Lower lobe of right lung (tissue), 2 donors: ENCODE results near the gene TBC1D20. TPM values are rescaled to one million over a fixed set of nuclear protein-coding genes. Genes with fewer than 3 reads are reported as not detected.

Experiments used
- ATAC-seq, 2 donors: fragments of 200-7000 bp; cut with Tn5 transposase; one replicate each; pipeline ENCODE4 v1.9.1; 2020 to 2022; ENCODE audit warnings: mild to moderate bottlenecking in 2 of 2, moderate library complexity in 2 of 2
- DNase-seq: peaks from one replicate; pipeline ENCODE4 v3.0.0-alpha.2; 2020
- H3K27ac ChIP-seq: fragments of 200-600 bp; one replicate; pipeline ENCODE4 v1.8.0; 2022
- H3K27me3 ChIP-seq: fragments of 200-600 bp; one replicate; pipeline ENCODE4 v1.8.0; 2022; ENCODE audit warnings: low read depth
- H3K36me3 ChIP-seq: fragments of 200-600 bp; one replicate; pipeline ENCODE4 v1.8.0; 2022; ENCODE audit warnings: mild to moderate bottlenecking
- H3K4me1 ChIP-seq: fragments of 200-600 bp; one replicate; pipeline ENCODE4 v1.8.0; 2022
- H3K4me3 ChIP-seq: fragments of 200-600 bp; one replicate; pipeline ENCODE4 v1.8.0; 2022; ENCODE audit warnings: mild to moderate bottlenecking
- H3K9me3 ChIP-seq: fragments of 200-600 bp; one replicate; pipeline ENCODE4 v1.8.0; 2022
- intact Hi-C: fragments of 100-400 bp; cut with DNase I; formaldehyde crosslinking; loops from one replicate; pipeline ENCODE4 v1.11.0; 2022
- total RNA-seq: library from RNA; stranded (reverse); fragmentation: NEBNext Ultra II Directional; extraction: Animal tissue kit (Norgen Biotek cat#: 25700); gene quantifications from one replicate; pipeline ENCODE4 v1.2.1, GENCODE V29; 2021
- TF ChIP-seq, protein P1 (sequence below): fragments of 200-600 bp; IDR thresholded peaks from one replicate; pipeline ENCODE4 v1.8.0; 2022; ENCODE audit warnings: antibody characterized with exemption, mild to moderate bottlenecking
- donor health status: DM: no; HTN: yes; CAD: no; lungs with severe emphysema.

Gene TBC1D20
- total RNA-seq, 1 donor from 2014 or later: 40.3 TPM

- Histone ChIP-seq H3K36me3 (peaks cover 93% of the 10 kb centered on the region), H3K27me3 (no peaks in the 10 kb centered on the region), H3K9me3 (no peaks in the 10 kb centered on the region), H3K4me1 (no peaks in the 10 kb centered on the region), H3K4me3 (no peak overlapping the region), H3K27ac (no peak overlapping the region)
- DNase-seq (no peak), ATAC-seq (peak; percentile 49 to 74)
- intact Hi-C loops: no loop called here
- TF ChIP-seq, protein P1, sequence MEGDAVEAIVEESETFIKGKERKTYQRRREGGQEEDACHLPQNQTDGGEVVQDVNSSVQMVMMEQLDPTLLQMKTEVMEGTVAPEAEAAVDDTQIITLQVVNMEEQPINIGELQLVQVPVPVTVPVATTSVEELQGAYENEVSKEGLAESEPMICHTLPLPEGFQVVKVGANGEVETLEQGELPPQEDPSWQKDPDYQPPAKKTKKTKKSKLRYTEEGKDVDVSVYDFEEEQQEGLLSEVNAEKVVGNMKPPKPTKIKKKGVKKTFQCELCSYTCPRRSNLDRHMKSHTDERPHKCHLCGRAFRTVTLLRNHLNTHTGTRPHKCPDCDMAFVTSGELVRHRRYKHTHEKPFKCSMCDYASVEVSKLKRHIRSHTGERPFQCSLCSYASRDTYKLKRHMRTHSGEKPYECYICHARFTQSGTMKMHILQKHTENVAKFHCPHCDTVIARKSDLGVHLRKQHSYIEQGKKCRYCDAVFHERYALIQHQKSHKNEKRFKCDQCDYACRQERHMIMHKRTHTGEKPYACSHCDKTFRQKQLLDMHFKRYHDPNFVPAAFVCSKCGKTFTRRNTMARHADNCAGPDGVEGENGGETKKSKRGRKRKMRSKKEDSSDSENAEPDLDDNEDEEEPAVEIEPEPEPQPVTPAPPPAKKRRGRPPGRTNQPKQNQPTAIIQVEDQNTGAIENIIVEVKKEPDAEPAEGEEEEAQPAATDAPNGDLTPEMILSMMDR: peak; percentile 54
Observed at GRCh38 chr20:431012-431904, 31.1 kb downstream of the TBC1D20 start.

DNA sequence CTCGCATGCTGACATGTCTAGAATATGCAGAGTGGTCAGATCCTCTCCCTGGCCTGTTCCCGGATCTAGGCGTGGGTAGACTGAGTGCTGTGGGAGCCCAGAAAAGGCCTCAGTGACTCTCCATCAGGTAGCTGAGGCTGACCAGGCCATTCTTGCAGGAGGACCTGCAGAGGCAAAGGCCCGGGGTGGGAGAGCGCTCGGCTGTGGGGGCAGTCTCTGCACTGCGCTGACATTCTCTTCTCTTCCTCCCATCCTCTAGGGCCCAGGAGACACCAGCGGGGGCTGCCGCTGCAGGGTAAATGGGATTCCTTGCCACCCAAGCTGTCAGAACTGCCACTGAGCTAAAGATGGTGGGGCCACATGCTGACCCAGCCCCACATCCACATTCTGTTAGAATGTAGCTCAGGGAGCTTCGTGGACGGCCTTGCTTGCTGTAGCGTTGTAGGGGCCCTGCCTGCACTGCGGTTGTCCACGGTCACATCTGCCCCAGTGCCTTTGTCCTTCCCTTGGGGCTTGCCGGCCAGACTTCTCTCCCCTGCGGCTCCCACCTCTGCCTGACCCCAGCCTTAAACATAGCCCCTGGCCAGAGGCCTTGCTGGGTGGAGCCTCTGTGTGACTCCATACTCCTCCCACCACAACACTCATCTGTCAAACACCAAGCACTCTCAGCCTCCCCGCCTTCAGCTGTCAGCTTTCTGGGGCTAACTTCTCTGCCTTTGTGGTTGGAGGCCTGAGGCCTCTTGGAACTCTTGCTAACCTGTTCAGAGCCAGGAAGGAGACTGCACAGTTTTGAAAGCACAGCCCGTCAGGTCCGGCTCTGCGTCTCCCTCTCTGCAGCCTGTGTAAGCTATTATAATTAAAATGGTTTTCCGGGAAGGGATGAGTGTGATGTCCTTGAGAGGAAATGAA lies 32.0 kb downstream of the TBC1D20 start:
- peaks cover 91% of the 10 kb centered on the region for H3K36me3 ChIP-seq
- DNase-seq: no peak
- H3K9me3 ChIP-seq: no peaks in the 10 kb centered on the region
- intact Hi-C loops: no loop called here
- no peak overlapping the region for H3K27ac ChIP-seq
- H3K4me3 ChIP-seq: no peak overlapping the region
- ATAC-seq: no peak
- TF ChIP-seq, protein P1: no peak
- no peaks in the 10 kb centered on the region for H3K27me3 ChIP-seq
- H3K4me1 ChIP-seq: no peaks in the 10 kb centered on the region

DNA sequence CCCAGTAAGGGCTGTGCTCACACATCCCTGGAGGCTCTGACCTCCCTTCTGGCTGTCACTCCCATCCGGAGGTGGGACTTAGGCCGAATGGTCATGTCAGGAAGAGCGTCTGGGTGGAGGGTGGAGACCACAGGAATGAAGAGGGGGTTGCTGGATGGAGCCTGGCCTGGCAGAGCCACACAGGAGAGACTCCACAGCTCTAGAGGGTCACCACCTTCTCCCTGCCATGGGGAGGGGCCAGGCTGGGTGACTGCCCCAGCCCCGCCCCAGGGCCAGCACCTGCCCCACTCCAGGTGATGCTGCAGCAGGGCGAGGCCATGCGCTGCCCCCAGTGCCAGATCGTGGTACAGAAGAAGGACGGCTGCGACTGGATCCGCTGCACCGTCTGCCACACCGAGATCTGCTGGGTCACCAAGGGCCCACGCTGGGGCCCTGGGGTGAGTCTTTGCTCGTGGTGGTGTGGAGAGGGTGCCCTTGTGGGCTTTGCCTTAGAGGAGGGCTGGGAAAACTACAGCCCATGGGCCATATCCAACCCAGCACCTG lies 33.6 kb downstream of the TBC1D20 start:
- Histone ChIP-seq H3K36me3 (peaks cover 92% of the 10 kb centered on the region), H3K27me3 (no peaks in the 10 kb centered on the region), H3K4me1 (no peaks in the 10 kb centered on the region), H3K9me3 (no peaks in the 10 kb centered on the region), H3K27ac (no peak overlapping the region), H3K4me3 (no peak overlapping the region)
- ATAC-seq (peak in 1 of 2 donors; percentile 29), DNase-seq (no peak)
- TF ChIP-seq, protein P1: no peak
- intact Hi-C loops: no loop called here

DNA sequence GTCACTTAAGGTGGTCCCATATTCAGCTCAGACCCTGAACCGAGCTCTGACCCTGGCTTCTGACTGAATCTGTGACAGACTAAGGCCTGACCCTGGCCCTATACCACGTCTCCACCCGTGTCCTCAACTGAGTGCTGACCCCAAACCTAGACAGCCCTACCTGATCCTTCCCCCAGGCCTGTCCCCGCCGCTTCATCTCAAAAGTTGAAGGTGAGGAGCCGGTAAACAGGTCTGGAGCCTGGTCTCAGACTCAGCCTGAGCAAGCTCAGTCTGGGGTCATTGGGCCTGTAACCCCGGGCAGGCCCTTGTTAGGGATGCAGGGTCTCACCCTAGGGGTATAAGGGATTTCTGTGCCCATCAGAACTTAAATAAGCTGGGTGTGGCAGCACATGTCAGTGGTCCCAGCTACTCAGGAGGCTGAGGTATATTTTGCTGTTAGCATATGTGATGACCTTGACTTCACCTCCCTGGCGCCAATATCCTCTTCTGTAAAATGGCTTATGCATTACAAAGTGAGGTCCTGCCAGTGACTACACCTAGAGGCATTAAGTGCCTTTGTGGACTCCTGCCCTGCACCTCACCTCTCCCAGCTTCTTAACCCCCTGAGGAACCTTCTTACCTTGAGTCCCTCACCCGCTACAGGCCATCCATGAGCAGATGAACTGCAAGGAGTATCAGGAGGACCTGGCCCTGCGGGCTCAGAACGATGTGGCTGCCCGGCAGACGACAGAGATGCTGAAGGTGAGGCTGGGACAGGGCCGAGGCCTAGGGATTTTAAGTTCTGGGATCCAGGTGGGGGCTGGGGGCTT lies 34.3 kb downstream of the TBC1D20 start:
- no peak overlapping the region for H3K27ac ChIP-seq
- H3K4me1 ChIP-seq: no peaks in the 10 kb centered on the region
- H3K4me3 ChIP-seq: no peak overlapping the region
- no peaks in the 10 kb centered on the region for H3K9me3 ChIP-seq
- H3K36me3 ChIP-seq: peaks cover 97% of the 10 kb centered on the region
- TF ChIP-seq, protein P1: no peak
- H3K27me3 ChIP-seq: no peaks in the 10 kb centered on the region
- intact Hi-C loops: no loop called here
- DNase-seq: no peak
- ATAC-seq: no peak

DNA sequence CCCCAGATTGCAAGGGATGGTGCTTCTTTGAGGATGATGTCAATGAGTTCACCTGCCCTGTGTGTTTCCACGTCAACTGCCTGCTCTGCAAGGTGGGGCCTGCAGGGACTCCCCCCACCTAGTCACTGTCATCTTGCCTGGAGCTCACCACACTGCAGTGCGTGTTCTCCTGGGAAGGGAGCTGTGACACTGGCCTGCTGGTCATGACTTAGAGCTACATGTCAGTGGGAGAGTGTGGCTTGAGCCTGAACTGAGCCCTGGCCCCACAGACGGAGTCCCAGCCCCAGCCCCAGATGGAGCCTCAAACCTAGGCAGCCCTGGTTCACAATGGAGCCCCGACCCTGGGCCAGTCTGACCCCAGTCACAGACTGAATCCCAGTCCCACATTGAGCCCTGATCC lies 34.9 kb downstream of the TBC1D20 start:
- TF ChIP-seq, protein P1: no peak
- Histone ChIP-seq H3K36me3 (peaks cover 97% of the 10 kb centered on the region), H3K9me3 (no peaks in the 10 kb centered on the region), H3K4me3 (no peak overlapping the region), H3K27ac (no peak overlapping the region), H3K27me3 (no peaks in the 10 kb centered on the region), H3K4me1 (no peaks in the 10 kb centered on the region)
- DNase-seq (no peak), ATAC-seq (no peak)
- intact Hi-C loops: no loop called here
